GM18858 (cell line): Measurements from ENCODE around the gene NT5DC1.

ENCODE experiments used
- ATAC-seq: cut with Tn5 transposase; IDR thresholded peaks from one replicate; pipeline ENCODE4 v1.9.1; 2021; ENCODE audit not compliant: unreplicated experiment

NT5DC1 gene

GRCh38 chr6:116180375-116180774, 79.7 kb downstream of the NT5DC1 start:
- no peak for ATAC-seq

- no peak for ATAC-seq
These were observed 88.8 kb downstream of the NT5DC1 start for GRCh38 chr6:116189472-116189871.

- ATAC-seq: no peak
These were observed 89.9 kb downstream of the NT5DC1 start for GRCh38 chr6:116190550-116190949.

DNA sequence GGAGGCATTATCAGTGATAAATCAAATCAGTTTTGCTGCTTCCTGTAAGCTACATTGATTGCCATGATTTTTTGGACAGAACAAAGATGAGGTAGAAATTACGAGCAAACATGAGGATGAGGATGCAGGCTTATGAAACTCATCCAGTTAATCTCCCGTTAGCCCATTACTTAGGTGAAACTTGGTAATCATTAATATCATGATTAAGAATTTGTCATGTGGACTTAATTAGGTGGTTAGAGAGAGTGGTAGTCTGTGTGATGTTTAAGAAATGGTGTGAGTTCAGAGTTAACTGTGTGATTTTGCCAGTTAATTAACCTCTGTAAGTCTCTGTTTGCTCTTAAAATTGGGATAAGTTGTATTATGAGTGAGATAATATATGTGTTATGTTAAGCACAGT, 91.2 kb downstream of the NT5DC1 start:
- ATAC-seq: no peak

- ATAC-seq: no peak
These were observed 92.1 kb downstream of the NT5DC1 start for GRCh38 chr6:116192786-116193185.

GRCh38 chr6:116196841-116197240, 96.2 kb downstream of the NT5DC1 start:
- no peak for ATAC-seq

DNA sequence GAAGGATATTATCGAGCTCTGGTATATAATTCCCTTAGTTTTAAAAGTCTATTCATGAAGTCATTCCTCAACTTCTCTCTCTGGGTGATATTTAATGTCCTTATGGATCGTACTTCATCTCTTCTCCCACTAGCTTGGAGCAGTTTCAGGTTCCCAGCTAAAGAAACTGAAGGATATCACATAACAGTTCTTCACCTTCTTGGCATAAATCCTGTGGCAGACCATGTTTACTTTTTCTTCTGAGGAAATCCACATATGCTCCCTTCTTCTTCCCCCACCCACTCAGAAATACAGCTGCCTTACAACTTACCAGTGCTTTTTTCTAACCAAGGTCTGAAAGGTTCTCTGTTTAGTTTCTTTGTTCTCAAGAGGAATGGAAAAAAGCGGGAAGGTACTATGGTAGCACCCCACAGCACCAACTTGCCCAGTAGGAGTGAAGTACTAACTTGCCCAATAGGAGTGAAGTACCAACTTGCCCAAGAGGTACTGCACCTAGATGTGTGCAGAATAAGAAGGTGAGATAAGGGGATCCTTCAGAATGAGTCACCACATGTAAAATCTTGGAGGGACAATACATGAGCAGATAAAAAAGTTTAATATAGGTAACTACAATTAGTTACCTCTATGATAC, 100.1 kb downstream of the NT5DC1 start:
- no peak for ATAC-seq

GRCh38 chr6:116201538-116201937, 100.9 kb downstream of the NT5DC1 start:
- ATAC-seq: no peak

GRCh38 chr6:116205281-116205680, 104.6 kb downstream of the NT5DC1 start:
- no peak for ATAC-seq

GRCh38 chr6:116206231-116206903, 105.7 kb downstream of the NT5DC1 start:
- ATAC-seq: no peak

DNA sequence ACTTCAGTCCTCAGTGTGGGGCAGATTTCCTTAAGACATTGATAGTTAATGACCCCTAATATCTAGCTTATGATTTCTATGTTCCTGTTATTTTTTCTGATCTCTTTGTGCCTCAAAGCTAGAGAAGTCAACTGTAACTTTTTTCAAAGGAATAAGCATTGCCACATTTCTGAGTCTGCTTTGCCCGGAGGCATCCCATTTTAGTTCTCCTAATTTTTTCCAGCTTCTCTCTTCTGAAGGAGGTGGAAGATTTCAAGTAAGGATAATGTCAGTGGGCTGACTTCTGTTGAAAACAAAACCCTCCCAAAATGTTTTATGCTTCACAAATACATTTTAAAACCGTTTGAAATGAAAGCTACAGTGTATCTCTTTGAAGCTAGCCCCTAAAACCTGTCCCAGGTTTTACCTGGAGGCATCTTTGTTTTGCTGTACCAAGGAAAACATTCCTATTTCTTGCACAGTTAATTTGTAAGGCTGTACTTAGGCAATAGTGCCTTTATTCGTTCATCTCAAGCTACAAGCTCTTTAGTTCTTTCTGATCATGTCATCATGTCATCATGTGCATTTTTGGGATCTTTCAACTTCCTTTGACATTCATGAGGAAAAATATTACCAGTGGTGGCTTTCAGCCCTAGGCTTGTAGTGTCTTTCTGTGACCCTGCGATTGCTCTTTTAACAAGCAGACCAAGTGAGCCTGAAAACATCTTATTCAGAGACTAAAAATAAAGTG, 107.6 kb downstream of the NT5DC1 start:
- ATAC-seq: no peak

DNA sequence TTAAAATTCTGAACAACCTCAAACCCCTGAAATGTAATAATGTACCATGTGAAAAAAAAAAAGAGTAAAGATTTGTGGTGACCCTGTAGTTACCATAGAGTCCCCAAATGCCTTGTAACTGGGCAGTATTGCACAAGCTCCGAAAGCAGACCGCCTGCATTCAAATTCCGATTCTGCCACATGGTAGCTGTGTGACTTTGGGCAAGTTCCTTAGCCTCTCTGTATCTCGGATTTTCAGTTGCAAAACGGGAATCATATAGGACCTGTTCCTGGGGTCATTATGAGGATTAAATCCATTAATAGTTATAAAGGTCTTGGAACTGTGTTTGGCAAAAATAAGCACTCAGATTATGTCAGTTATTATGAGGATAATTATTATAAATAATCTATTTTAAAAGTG, 109.7 kb downstream of the NT5DC1 start:
- ATAC-seq: no peak

DNA sequence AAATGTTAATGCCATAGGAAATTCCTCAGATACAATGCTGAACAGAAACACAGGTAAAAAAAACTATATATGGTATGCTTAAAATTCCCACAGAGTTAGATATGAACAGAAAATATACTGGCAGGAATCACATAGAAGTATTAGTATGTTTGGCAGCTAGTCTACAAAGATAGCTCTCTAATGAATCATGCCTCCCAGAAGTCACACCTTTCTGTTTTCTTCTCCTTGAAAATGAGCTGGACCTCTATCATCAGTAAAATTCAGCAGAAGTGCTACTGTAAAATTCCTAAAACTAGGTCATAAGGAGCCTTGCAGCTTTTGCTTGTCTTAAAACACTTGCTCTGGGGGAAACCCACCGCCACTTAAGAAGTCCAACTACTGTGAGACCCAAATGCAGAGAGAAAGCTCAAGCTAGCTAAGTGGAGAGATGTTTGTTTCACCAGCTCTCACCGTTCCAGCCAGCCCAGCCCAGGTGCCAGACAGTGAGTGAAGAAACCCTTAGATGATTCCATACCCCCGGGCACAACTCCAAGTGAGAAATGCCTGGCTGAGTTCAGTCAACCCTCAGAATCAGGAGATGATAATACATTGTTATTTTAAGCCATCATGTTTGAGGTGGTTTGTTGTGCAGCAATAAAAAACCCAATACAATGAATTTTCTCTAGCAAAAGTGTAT, 110.2 kb downstream of the NT5DC1 start:
- no peak for ATAC-seq

DNA sequence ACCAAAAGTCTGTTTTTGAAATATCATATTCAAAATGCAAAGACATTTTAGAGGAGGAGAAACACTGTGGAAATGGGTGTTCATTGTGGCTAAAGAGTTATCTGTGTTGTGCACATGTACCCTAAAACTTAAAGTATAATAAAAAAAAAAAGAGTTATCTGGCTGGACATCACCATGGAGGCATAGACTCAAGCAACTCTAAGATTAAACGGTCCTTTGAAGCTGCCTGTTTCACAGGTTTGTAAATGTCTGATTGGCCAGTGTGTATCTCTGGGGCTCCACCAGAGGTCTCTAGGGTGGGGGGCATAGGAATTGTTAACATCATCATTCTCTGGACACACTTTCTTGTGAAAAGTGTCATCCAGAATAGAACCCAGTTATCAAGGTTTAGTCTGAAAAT, 114.0 kb downstream of the NT5DC1 start:
- ATAC-seq: no peak

GRCh38 chr6:116215414-116215813, 114.8 kb downstream of the NT5DC1 start:
- ATAC-seq: no peak

DNA sequence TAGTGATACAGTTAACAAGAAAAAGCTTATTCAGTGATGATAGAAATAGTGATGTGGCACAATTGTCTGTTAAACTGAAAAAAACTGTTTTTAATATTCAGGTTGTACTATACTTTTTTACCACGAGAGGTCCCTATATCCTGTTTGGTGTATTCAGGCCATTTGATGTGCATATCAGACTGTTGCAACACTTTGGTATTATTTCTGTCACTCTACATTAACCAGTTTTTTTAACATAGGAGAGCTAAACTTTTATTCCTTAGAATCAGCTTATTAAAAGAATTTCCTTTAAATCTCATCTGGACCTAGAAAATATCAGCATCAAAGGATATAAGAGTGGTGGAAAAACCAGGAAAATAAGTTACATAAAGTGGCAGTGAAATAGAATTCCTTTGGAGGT, 116.4 kb downstream of the NT5DC1 start:
- peak; percentile 43 for ATAC-seq

DNA sequence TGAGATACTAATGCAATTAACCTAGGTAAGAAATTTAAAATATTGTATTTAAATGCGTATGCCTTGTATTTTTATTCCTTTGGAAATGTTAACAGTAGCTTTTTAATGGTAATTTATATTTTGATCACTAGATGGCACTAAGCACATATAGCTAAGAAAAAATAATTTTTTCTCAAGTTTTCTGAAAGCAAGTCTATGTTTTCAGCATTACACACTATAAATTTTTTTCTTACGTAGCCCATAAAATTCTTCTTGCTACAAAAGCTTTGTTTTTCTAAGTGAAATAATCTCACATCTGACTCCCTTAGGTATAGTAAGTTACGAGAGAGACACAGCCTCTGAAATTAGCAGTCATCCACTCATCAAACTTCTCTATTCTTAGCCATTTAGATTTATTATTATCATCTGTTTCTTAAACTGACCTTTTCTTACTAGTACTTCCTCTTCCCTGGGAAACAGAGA, 117.5 kb downstream of the NT5DC1 start:
- no peak for ATAC-seq

DNA sequence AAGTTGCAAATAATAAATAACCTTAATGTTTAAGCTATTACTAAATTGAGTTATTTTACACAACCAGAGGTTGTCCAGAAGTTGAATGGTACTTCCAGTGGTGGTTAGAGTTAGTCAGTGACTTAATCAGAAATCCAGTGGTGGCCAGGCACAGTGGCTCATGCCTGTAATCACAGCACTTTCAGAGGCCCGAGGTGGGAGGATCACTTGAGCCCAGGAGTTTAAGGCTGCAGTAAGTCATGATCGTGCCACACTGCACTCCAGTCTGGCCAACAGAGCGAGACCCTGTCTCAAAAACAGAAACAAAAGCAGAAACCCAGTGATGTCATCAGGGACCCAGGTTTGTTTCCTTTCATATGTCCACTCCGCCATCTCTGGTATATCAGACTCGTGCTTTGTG, 118.2 kb downstream of the NT5DC1 start:
- ATAC-seq: no peak

- ATAC-seq: no peak
These were observed 120.4 kb downstream of the NT5DC1 start for GRCh38 chr6:116221067-116221466.

DNA sequence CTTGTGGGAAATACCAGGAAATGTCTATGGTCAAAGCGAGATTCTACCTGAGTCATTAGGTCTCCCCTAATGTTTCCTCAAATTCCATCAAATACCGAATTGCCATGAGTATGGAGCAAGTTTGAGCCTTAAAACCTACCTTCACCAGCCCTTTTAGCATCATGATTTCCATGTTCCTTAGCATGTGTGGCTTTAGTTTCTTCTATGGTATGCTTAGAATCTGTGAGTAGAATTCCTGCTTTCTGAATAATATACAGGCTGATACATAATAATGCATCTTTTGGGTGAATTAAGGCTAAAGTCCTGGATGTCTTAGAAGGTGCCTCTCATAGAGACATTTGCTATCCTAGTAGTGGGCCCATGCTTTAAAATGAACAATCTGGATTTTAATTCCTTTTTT, 121.3 kb downstream of the NT5DC1 start:
- ATAC-seq: no peak

DNA sequence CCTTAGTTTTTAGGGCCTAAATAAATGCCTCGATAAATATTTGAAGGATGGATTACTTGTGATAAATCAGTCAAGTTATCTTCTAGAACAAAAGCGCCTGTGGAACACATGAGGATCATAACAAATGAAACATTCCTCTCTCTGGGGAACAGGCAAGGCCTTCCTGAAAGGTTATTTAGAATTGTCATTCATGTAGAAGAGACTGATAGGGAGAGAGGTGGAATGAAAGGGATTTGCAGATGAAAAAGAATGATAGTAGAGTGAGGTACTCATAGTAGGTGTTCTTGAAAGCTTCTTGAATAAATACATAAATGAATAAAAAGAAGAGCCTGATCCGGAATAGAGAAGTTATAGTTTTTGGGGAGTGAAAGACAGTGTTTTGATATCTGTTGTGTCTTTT, 122.7 kb downstream of the NT5DC1 start:
- no peak for ATAC-seq
